A549 (cell line): ENCODE results near the gene TRAK1. TPM values are rescaled to one million over a fixed set of nuclear protein-coding genes. Genes with fewer than 3 reads are reported as not detected.

ENCODE experiments used
- ATAC-seq, 2 experiments: fragments of 200-7000 bp in 1 of 2; fragments of >200 bp in 1 of 2; cut with Nextera tagmentation in 1 of 2; cut with Tn5 transposase in 1 of 2; 3 replicates each; pipeline versions ENCODE4 v1.8.0 to v1.9.1; 2018 to 2020; ENCODE audit warnings: mild to moderate bottlenecking in 1 of 2, moderate library complexity in 1 of 2
- CTCF ChIA-PET: fragments of 300-600 bp; sonication (Branson Sonifier 250); formaldehyde crosslinking; extraction: SDS; loops from one replicate; lab custom pipeline; 2021; ENCODE audit warnings: antibody characterized with exemption, inconsistent platforms; lab: Yijun Ruan, JAX
- POLR2A ChIA-PET: fragments of 350-600 bp; formaldehyde crosslinking; extraction: SDS; loops from one replicate; lab custom pipeline; 2021; ENCODE audit warnings: antibody characterized with exemption, inconsistent platforms; lab: Yijun Ruan, JAX
- DNase-seq, 2 experiments: peaks; one replicate each; pipeline versions ENCODE4 v3.0.0 to v3.0.0-alpha.2; 2011 to 2016; ENCODE audit warnings: low read depth in 1 of 2, low spot score in 1 of 2
- FAIRE-seq: peaks from 2 replicates; lab custom pipeline; 2011; peaks lifted over from hg19 to GRCh38; lab: Jason Lieb, UNC
- H3K27ac ChIP-seq, 2 experiments: fragments of >200 bp; sonication (Bioruptor Twin); formaldehyde crosslinking; 3 replicates each; pipeline ENCODE4 v1.5.1; 2016 to 2017
- H3K4me1 ChIP-seq: fragments of >200 bp; sonication (Bioruptor Twin); formaldehyde crosslinking; 3 replicates; pipeline ENCODE4 v1.6.1; 2016
- H3K4me2 ChIP-seq: fragments of >200 bp; sonication (Bioruptor Twin); formaldehyde crosslinking; 3 replicates; pipeline ENCODE4 v1.6.1; 2016
- H3K4me3 ChIP-seq: fragments of >200 bp; sonication (Bioruptor Twin); formaldehyde crosslinking; 3 replicates; pipeline ENCODE4 v1.5.1; 2016
- H3K9me3 ChIP-seq: fragments of >200 bp; sonication (Bioruptor Twin); formaldehyde crosslinking; 3 replicates; pipeline ENCODE4 v1.6.1; 2016
- CBX8 ChIP-seq: fragments of 200-600 bp; sonication (generic); IDR thresholded peaks from 2 replicates; pipeline ENCODE4 v1.6.1; 2016
- CHD4 ChIP-seq: fragments of 200-600 bp; sonication (generic); IDR thresholded peaks from 2 replicates; pipeline ENCODE4 v1.6.1; 2016; ENCODE audit warnings: antibody characterized with exemption, mild to moderate bottlenecking, borderline replicate concordance
- ESRRA ChIP-seq: fragments of 150-350 bp; IDR thresholded peaks from 2 replicates; pipeline ENCODE4 v1.6.1; 2014; ENCODE audit warnings: mild to moderate bottlenecking, low read length, borderline replicate concordance
- FOSB ChIP-seq: fragments of 250-450 bp; sonication (Bioruptor Pico); IDR thresholded peaks from 2 replicates; pipeline ENCODE4 v1.5.0; 2020; ENCODE audit warnings: mild to moderate bottlenecking, moderate library complexity
- GATA3 ChIP-seq: IDR thresholded peaks from 2 replicates; pipeline ENCODE4 v1.6.1; 2012; ENCODE audit warnings: borderline replicate concordance
- HOXA7 ChIP-seq: fragments of 250-450 bp; sonication (Bioruptor Pico); IDR thresholded peaks from 2 replicates; pipeline ENCODE4 v1.5.0; 2020; ENCODE audit warnings: mild to moderate bottlenecking, moderate library complexity
- HOXB13 ChIP-seq: fragments of 250-450 bp; sonication (Bioruptor Pico); IDR thresholded peaks from 2 replicates; pipeline ENCODE4 v1.5.0; 2020; ENCODE audit warnings: low read depth, mild to moderate bottlenecking, moderate library complexity
- KDM5A ChIP-seq: fragments of 200-600 bp; sonication (generic); IDR thresholded peaks from 2 replicates; pipeline ENCODE4 v1.6.1; 2016; ENCODE audit warnings: antibody characterized with exemption, mild to moderate bottlenecking
- NFE2L2 ChIP-seq: fragments of 150-350 bp; conservative IDR thresholded peaks from 2 replicates; pipeline ENCODE4 v1.6.1; 2014; ENCODE audit warnings: low read length
- PHF8 ChIP-seq: fragments of 200-600 bp; sonication (generic); IDR thresholded peaks from 2 replicates; pipeline ENCODE4 v1.6.1; 2016; ENCODE audit warnings: low read depth, mild to moderate bottlenecking, antibody characterized with exemption, moderate library complexity, borderline replicate concordance
- POLR2AphosphoS2 ChIP-seq: conservative IDR thresholded peaks from 2 replicates; pipeline ENCODE4 v1.6.1; 2012; ENCODE audit warnings: low read length, improper control_type of control experiment, inconsistent platforms
- RAD21 ChIP-seq, 2 experiments: fragments of >200 bp in 1 of 2; sonication (Bioruptor Twin) in 1 of 2; formaldehyde crosslinking in 1 of 2; IDR thresholded peaks in 1 of 2; conservative IDR thresholded peaks in 1 of 2; 2 replicates in 1 of 2; 3 replicates in 1 of 2; pipeline ENCODE4 v1.6.1; 2012 to 2018; ENCODE audit warnings: inconsistent platforms in 1 of 2
- RNF2 ChIP-seq: fragments of 200-600 bp; sonication (generic); IDR thresholded peaks from 2 replicates; pipeline ENCODE4 v1.6.1; 2016; ENCODE audit warnings: low read depth, mild to moderate bottlenecking, antibody characterized with exemption, moderate library complexity, borderline replicate concordance
- SREBF2 ChIP-seq: fragments of 450-650 bp; IDR thresholded peaks from 2 replicates; pipeline ENCODE4 v1.6.1; 2014; ENCODE audit warnings: mild to moderate bottlenecking, moderate library complexity
- TFCP2L1 ChIP-seq: fragments of 250-450 bp; sonication (Bioruptor Pico); IDR thresholded peaks from 2 replicates; pipeline ENCODE4 v1.5.0; 2021; ENCODE audit warnings: mild to moderate bottlenecking
- TP53 ChIP-seq: fragments of 250-450 bp; sonication (Bioruptor Pico); IDR thresholded peaks from 2 replicates; pipeline ENCODE4 v1.5.0; 2021; ENCODE audit warnings: mild to moderate bottlenecking, moderate library complexity
- ZC3H11A ChIP-seq: fragments of 450-650 bp; IDR thresholded peaks from 2 replicates; pipeline ENCODE4 v1.6.1; 2014; ENCODE audit warnings: antibody characterized with exemption, mild to moderate bottlenecking
- ZSCAN20 ChIP-seq: fragments of 250-450 bp; sonication (Bioruptor Pico); IDR thresholded peaks from 2 replicates; pipeline ENCODE4 v1.8.0; 2022; ENCODE audit warnings: mild to moderate bottlenecking, moderate library complexity
- whole genome bisulfite sequencing: methylation state at CpG from one replicate; pipeline ENCODE4 v1.1.6; 2017; ENCODE audit errors: missing lambda C conversion rate; 5-methylcytosine and 5-hydroxymethylcytosine counted together
- polyA plus RNA-seq, 4 experiments: library from polyadenylated mRNA; depleted of rRNA in 3 of 4; stranded (reverse); fragments of >200 nt; fragmentation: RNase III in 1 of 4; extraction: RNeasy Plus Mini Kit Qiagen cat#74134 plus additional on column Dnase treatment in 1 of 4; gene quantifications; 2 replicates in 3 of 4; 3 replicates in 1 of 4; pipeline ENCODE4 v1.2.3, GENCODE V29; 2011 to 2017
- TF ChIP-seq, protein P1 (sequence below): fragments of 200-600 bp; sonication (generic); IDR thresholded peaks from 2 replicates; pipeline ENCODE4 v1.6.1; 2016; ENCODE audit warnings: antibody characterized with exemption, mild to moderate bottlenecking, moderate library complexity
- TF ChIP-seq, protein P2 (sequence below): fragments of 150-350 bp; IDR thresholded peaks from 2 replicates; pipeline ENCODE4 v1.6.1; 2014; ENCODE audit warnings: low read depth, mild to moderate bottlenecking, low read length
- TF ChIP-seq, protein P3 (sequence below): IDR thresholded peaks from 2 replicates; pipeline ENCODE4 v1.6.1; 2012
- TF ChIP-seq, protein P4 (sequence below): fragments of >200 bp; sonication (Bioruptor Twin); formaldehyde crosslinking; IDR thresholded peaks from 3 replicates; pipeline ENCODE4 v1.5.1; 2016
- TF ChIP-seq, protein P5 (sequence below): IDR thresholded peaks from 2 replicates; pipeline ENCODE4 v1.6.1; 2012; ENCODE audit warnings: low read depth, borderline replicate concordance

The TRAK1 gene
- polyA plus RNA-seq, 2 of the 4 experiments (the other 2 are of a cell fraction): 12.2 to 22.3 TPM

DNA sequence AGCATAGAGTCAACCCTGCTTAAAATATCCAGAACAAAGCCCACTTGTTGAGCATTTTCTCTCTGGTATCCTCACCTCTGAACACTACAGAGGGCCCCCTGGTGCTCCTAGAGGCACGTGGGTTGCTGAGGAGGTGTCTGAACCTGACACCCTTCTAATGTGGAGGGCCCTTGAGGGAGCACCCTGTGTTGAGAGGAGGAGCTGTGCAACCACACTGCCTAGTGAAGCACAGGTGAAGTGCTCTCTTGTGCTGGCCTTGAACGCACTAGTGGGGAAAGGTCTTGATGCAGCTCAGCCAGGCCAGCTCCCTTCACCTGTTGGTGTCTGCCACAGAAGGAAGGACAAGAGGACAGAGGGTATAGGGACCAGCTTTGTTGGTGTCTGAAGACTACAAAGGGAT is 122.9 kb downstream of the TRAK1 start:
- Histone ChIP-seq H3K4me1 (no peaks in the 10 kb centered on the region), H3K4me3 (no peak overlapping the region), H3K9me3 (no peaks in the 10 kb centered on the region), H3K27ac (no peak overlapping the region), H3K4me2 (no peak overlapping the region)
- CTCF ChIA-PET: interaction anchor here (0.8 to 1.4 kb wide), 4 partner anchors 22 to 97 kb away, joined by 3 to 4 read pairs (median 3); no protein-coding TSS in a partner anchor
- FAIRE-seq (no peak), ATAC-seq (no peak), DNase-seq (no peak)
- TF ChIP-seq, protein P1, sequence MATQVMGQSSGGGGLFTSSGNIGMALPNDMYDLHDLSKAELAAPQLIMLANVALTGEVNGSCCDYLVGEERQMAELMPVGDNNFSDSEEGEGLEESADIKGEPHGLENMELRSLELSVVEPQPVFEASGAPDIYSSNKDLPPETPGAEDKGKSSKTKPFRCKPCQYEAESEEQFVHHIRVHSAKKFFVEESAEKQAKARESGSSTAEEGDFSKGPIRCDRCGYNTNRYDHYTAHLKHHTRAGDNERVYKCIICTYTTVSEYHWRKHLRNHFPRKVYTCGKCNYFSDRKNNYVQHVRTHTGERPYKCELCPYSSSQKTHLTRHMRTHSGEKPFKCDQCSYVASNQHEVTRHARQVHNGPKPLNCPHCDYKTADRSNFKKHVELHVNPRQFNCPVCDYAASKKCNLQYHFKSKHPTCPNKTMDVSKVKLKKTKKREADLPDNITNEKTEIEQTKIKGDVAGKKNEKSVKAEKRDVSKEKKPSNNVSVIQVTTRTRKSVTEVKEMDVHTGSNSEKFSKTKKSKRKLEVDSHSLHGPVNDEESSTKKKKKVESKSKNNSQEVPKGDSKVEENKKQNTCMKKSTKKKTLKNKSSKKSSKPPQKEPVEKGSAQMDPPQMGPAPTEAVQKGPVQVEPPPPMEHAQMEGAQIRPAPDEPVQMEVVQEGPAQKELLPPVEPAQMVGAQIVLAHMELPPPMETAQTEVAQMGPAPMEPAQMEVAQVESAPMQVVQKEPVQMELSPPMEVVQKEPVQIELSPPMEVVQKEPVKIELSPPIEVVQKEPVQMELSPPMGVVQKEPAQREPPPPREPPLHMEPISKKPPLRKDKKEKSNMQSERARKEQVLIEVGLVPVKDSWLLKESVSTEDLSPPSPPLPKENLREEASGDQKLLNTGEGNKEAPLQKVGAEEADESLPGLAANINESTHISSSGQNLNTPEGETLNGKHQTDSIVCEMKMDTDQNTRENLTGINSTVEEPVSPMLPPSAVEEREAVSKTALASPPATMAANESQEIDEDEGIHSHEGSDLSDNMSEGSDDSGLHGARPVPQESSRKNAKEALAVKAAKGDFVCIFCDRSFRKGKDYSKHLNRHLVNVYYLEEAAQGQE: no peak
- TF ChIP-seq ZSCAN20 (CRISPR knock-in tag): no peak
- no peak for TF ChIP-seq TFCP2L1 (CRISPR knock-in tag)
- TF ChIP-seq, protein P2, sequence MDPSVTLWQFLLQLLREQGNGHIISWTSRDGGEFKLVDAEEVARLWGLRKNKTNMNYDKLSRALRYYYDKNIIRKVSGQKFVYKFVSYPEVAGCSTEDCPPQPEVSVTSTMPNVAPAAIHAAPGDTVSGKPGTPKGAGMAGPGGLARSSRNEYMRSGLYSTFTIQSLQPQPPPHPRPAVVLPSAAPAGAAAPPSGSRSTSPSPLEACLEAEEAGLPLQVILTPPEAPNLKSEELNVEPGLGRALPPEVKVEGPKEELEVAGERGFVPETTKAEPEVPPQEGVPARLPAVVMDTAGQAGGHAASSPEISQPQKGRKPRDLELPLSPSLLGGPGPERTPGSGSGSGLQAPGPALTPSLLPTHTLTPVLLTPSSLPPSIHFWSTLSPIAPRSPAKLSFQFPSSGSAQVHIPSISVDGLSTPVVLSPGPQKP: no peak
- TF ChIP-seq FOSB: no peak
- TF ChIP-seq GATA3: no peak
- TF ChIP-seq, protein P3, sequence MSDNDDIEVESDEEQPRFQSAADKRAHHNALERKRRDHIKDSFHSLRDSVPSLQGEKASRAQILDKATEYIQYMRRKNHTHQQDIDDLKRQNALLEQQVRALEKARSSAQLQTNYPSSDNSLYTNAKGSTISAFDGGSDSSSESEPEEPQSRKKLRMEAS: no peak
- TF ChIP-seq HOXB13 (CRISPR knock-in tag): no peak
- no peak for TF ChIP-seq HOXA7 (CRISPR knock-in tag)
- TF ChIP-seq, protein P4, sequence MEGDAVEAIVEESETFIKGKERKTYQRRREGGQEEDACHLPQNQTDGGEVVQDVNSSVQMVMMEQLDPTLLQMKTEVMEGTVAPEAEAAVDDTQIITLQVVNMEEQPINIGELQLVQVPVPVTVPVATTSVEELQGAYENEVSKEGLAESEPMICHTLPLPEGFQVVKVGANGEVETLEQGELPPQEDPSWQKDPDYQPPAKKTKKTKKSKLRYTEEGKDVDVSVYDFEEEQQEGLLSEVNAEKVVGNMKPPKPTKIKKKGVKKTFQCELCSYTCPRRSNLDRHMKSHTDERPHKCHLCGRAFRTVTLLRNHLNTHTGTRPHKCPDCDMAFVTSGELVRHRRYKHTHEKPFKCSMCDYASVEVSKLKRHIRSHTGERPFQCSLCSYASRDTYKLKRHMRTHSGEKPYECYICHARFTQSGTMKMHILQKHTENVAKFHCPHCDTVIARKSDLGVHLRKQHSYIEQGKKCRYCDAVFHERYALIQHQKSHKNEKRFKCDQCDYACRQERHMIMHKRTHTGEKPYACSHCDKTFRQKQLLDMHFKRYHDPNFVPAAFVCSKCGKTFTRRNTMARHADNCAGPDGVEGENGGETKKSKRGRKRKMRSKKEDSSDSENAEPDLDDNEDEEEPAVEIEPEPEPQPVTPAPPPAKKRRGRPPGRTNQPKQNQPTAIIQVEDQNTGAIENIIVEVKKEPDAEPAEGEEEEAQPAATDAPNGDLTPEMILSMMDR: no peak
- TF ChIP-seq POLR2AphosphoS2: no peak
- TF ChIP-seq CHD4: no peak
- no peak for TF ChIP-seq PHF8
- no peak for TF ChIP-seq RNF2
- POLR2A ChIA-PET: no interaction called here
- WGBS: 83% methylated on average over 1 of the region's 2 CpGs

DNA sequence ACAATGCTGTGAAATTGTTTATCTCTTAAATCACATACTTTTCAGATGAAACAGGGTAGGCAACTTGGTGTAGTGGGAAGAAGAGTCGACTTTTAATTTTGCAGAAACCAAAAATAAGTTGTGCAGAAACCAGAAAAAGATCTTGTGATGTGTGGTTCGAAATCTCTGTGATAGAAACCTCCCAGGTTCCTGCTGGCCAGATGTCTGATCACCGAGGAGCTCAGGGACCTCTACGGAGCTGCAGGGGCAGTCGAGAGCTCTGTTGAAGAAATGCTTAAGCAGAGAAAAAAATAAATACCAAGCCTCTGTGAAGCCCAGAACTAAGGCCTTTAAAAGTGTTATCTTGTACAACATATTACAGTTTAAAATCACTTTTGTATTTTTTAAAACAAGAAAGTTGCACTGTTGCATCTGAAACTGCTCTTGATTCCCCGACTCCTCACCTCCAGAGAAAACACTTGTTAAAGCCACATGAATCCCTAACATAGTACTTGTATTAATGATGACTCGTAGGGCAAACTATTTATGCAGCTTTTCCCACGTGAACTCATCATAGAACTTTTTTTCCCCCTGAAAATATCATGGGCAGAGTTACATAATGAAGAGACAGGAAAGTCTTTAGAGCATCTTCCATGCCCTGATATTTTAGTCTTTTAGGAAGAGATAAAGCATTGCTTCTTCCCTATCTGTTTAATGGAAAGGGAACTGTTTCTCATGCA is 123.6 kb downstream of the TRAK1 start:
- CTCF ChIA-PET: interaction anchor here (0.8 to 1.4 kb wide), 4 partner anchors 23 to 115 kb away, joined by 3 to 4 read pairs (median 4); no protein-coding TSS in a partner anchor
- H3K4me1 ChIP-seq: no peaks in the 10 kb centered on the region
- no peak overlapping the region for H3K4me2 ChIP-seq
- H3K4me3 ChIP-seq: no peak overlapping the region
- DNase-seq: no peak
- WGBS: 71% methylated on average over 8 of the region's 8 CpGs
- FAIRE-seq: no peak
- no peak for TF ChIP-seq TP53
- TF ChIP-seq RAD21 (conservative IDR thresholded peaks at IDR 0.05 in 1 of 2, IDR thresholded peaks at IDR 0.05 in 1 of 2): no peak
- no peak for TF ChIP-seq PHF8
- TF ChIP-seq CBX8: no peak
- TF ChIP-seq SREBF2: no peak
- no peak for TF ChIP-seq NFE2L2
- TF ChIP-seq KDM5A: no peak
- no peak for TF ChIP-seq ZSCAN20 (CRISPR knock-in tag)
- TF ChIP-seq ZC3H11A: no peak
- no peak for TF ChIP-seq ESRRA
- no peak for TF ChIP-seq POLR2AphosphoS2
- TF ChIP-seq, protein P5, sequence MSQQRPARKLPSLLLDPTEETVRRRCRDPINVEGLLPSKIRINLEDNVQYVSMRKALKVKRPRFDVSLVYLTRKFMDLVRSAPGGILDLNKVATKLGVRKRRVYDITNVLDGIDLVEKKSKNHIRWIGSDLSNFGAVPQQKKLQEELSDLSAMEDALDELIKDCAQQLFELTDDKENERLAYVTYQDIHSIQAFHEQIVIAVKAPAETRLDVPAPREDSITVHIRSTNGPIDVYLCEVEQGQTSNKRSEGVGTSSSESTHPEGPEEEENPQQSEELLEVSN: no peak
- POLR2A ChIA-PET: no interaction called here
- no peak overlapping the region for H3K27ac ChIP-seq
- H3K9me3 ChIP-seq: no peaks in the 10 kb centered on the region
- no peak for ATAC-seq
